GM18502 (cell line): ENCODE measurements around the gene SAMD11.
A peak's percentile ranks its signal among the peaks of the same experiment; 100 is the strongest.

Experiments
- ATAC-seq: cut with Tn5 transposase; IDR thresholded peaks from one replicate; pipeline ENCODE4 v1.9.1; 2021; ENCODE audit warnings: mild to moderate bottlenecking; ENCODE audit not compliant: unreplicated experiment, poor library complexity

SAMD11 gene

GRCh38 chr1:904310-904950 is 19.3 kb upstream of the SAMD11 start:
- ATAC-seq, result peak; percentile 64

- ATAC-seq, result no peak
Measured at GRCh38 chr1:905071-905749, 18.5 kb upstream of the SAMD11 start.

GRCh38 chr1:905811-906599 is 17.7 kb upstream of the SAMD11 start:
- ATAC-seq, result no peak

GRCh38 chr1:906600-907420 is 16.9 kb upstream of the SAMD11 start:
- peak; percentile 46 for ATAC-seq

- ATAC-seq, result no peak
Measured at GRCh38 chr1:907611-908451, 15.9 kb upstream of the SAMD11 start.

- ATAC-seq, result no peak
Measured at GRCh38 chr1:908661-909060, 15.1 kb upstream of the SAMD11 start.

- no peak for ATAC-seq
Measured at GRCh38 chr1:909861-910310, 13.8 kb upstream of the SAMD11 start.

- ATAC-seq, result no peak
Measured at GRCh38 chr1:910311-910880, 13.3 kb upstream of the SAMD11 start.

GRCh38 chr1:910881-911721 is 12.6 kb upstream of the SAMD11 start:
- no peak for ATAC-seq

GRCh38 chr1:911875-912739 is 11.6 kb upstream of the SAMD11 start:
- no peak for ATAC-seq

- no peak for ATAC-seq
Measured at GRCh38 chr1:912740-913301, 10.9 kb upstream of the SAMD11 start.

GRCh38 chr1:913491-914130 is 10.1 kb upstream of the SAMD11 start:
- no peak for ATAC-seq

GRCh38 chr1:914131-914890 is 9.4 kb upstream of the SAMD11 start:
- ATAC-seq, result no peak

GRCh38 chr1:914891-915280 is 8.8 kb upstream of the SAMD11 start:
- ATAC-seq, result no peak

GRCh38 chr1:915295-916172 is 8.2 kb upstream of the SAMD11 start:
- ATAC-seq, result no peak
